GM23248 (cell line): ENCODE results near the gene ZNF236.

ENCODE experiments used
- EZH2 ChIP-seq: fragments of 200-600 bp; sonication (generic); IDR thresholded peaks from 2 replicates; pipeline ENCODE4 v1.6.1; 2018; ENCODE audit warnings: antibody characterized with exemption, mild to moderate bottlenecking; ENCODE audit not compliant: insufficient read depth, poor library complexity, severe bottlenecking
- EZH2phosphoT487 ChIP-seq: fragments of 200-600 bp; sonication (generic); IDR thresholded peaks from 2 replicates; pipeline ENCODE4 v1.6.1; 2018; ENCODE audit warnings: antibody characterized with exemption, moderate library complexity, mild to moderate bottlenecking, low read depth; ENCODE audit not compliant: insufficient read depth

DNA sequence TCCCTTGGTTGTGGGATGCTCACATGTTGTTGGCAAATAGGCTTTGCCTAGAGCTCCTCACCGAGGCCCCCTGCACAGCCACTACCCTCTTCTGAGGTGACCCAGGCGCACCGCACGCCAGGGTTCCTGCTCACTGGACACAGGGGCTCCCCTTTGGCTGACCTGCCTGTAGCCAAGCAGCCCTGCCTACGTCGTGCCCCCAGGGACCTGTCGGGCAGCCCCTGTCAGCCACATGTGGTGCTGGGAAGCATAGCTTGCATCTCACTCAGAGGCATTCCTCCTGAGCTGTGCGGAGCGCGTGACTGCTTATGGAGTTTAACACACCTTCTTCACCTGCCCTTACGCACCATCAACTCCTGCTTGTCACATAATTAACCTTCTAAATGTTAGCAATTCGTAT lies 116.3 kb downstream of the ZNF236 start:
- no peak for TF ChIP-seq EZH2
- no peak for TF ChIP-seq EZH2phosphoT487
